Measurements from ENCODE around the gene TCF3.

GRCh38 chr19:1653300-1653628, 849 bp upstream of the TCF3 start:
- no peak for TF ChIP-seq EZH2 (IDR thresholded peaks at IDR 0.05; ENCODE audit: low read length)
- TF ChIP-seq CTCF (optimal IDR thresholded peaks at IDR 0.05 in 1 of 3, IDR thresholded peaks at IDR 0.05 in 1 of 3, conservative IDR thresholded peaks at IDR 0.05 in 1 of 3; ENCODE audit: extremely low read depth in 1 of 3, insufficient read depth in 2 of 3, low read length in 3 of 3) = no peak

Measured in keratinocyte (primary cell).